Hepatocyte (in vitro differentiated cells): Measurements from ENCODE around the gene POLR3K. TPM values are rescaled to one million over a fixed set of nuclear protein-coding genes. Genes with fewer than 3 reads are reported as not detected.

Source experiments
- DNase-seq: peaks from one replicate; pipeline ENCODE4 v3.0.0-alpha.2; 2016; ENCODE audit warnings: low spot score
- H2AFZ ChIP-seq: fragments of 200-600 bp; sonication (generic); 2 replicates; pipeline ENCODE4 v1.6.0; 2016; ENCODE audit warnings: antibody characterized with exemption, mild to moderate bottlenecking
- H3K27ac ChIP-seq: fragments of 200-600 bp; sonication (generic); 2 replicates; pipeline ENCODE4 v1.5.1; 2016; ENCODE audit warnings: mild to moderate bottlenecking
- H3K27me3 ChIP-seq: fragments of 200-600 bp; sonication (generic); 2 replicates; pipeline ENCODE4 v1.6.1; 2016
- H3K36me3 ChIP-seq: fragments of 200-600 bp; sonication (generic); replicated peaks from 2 replicates; pipeline ENCODE4 v1.5.1; 2016; ENCODE audit warnings: low read depth; ENCODE audit not compliant: insufficient read depth
- H3K4me1 ChIP-seq: fragments of 200-600 bp; sonication (generic); 2 replicates; pipeline ENCODE4 v1.5.1; 2016; ENCODE audit warnings: mild to moderate bottlenecking, moderate library complexity; ENCODE audit not compliant: insufficient read depth
- H3K4me2 ChIP-seq: fragments of 200-600 bp; sonication (generic); 2 replicates; pipeline ENCODE4 v1.6.0; 2016
- H3K4me3 ChIP-seq: fragments of 200-600 bp; sonication (generic); 2 replicates; pipeline ENCODE4 v1.5.1; 2016; ENCODE audit warnings: mild to moderate bottlenecking
- H3K79me2 ChIP-seq: fragments of 200-600 bp; sonication (generic); 2 replicates; pipeline ENCODE4 v1.6.0; 2017; ENCODE audit warnings: mild to moderate bottlenecking
- H3K9me2 ChIP-seq: fragments of 200-600 bp; sonication (generic); replicated peaks from 2 replicates; pipeline ENCODE4 v1.6.0; 2017; ENCODE audit warnings: mild to moderate bottlenecking; ENCODE audit not compliant: insufficient read depth
- H3K9me3 ChIP-seq: fragments of 200-600 bp; sonication (generic); 2 replicates; pipeline ENCODE4 v1.5.1; 2016; ENCODE audit warnings: low read depth, mild to moderate bottlenecking
- H4K20me1 ChIP-seq: fragments of 200-600 bp; sonication (generic); 2 replicates; pipeline ENCODE4 v1.6.0; 2016; ENCODE audit warnings: mild to moderate bottlenecking; ENCODE audit not compliant: insufficient read depth, poor library complexity, severe bottlenecking
- CTCF ChIP-seq: fragments of 200-600 bp; sonication (generic); IDR thresholded peaks from 2 replicates; pipeline ENCODE4 v1.5.1; 2016; ENCODE audit warnings: antibody characterized with exemption, mild to moderate bottlenecking; ENCODE audit not compliant: poor library complexity
- EZH2 ChIP-seq: fragments of 200-600 bp; sonication (generic); IDR thresholded peaks from 2 replicates; pipeline ENCODE4 v1.6.1; 2016; ENCODE audit warnings: antibody characterized with exemption, mild to moderate bottlenecking, borderline replicate concordance
- EZH2phosphoT487 ChIP-seq: fragments of 200-600 bp; sonication (generic); IDR thresholded peaks from one replicate; pipeline ENCODE4 v1.6.1; 2018; ENCODE audit warnings: antibody characterized with exemption, mild to moderate bottlenecking, low read depth, moderate library complexity; ENCODE audit not compliant: unreplicated experiment, severe bottlenecking
- WGBS: methylation state at CpG from one replicate; pipeline ENCODE4 v1.1.6; 2016; ENCODE audit warnings: low lambda C conversion rate; ENCODE audit errors: missing lambda C conversion rate; 5-methylcytosine and 5-hydroxymethylcytosine counted together
- polyA plus RNA-seq: library from polyadenylated mRNA; unstranded; fragments of >200 nt; fragmentation: Nextera tagmentation; extraction: Ambion mirVana; gene quantifications from 2 replicates; pipeline ENCODE4 v1.2.1, GENCODE V29; 2016
- total RNA-seq: library from RNA; depleted of rRNA; stranded (reverse); fragments of >200 nt; gene quantifications from 2 replicates; pipeline ENCODE4 v1.2.3, GENCODE V29; 2014

POLR3K gene
- total and polyA plus RNA-seq, 2 experiments from 2014 or later, result 2.7 to 12.5 TPM

GRCh38 chr16:79151-80054 lies 26.0 kb upstream of the POLR3K start:
- H3K4me2 ChIP-seq, result peak overlapping the region; percentile 100
- no peak for DNase-seq
- no peaks in the 10 kb centered on the region for H3K9me3 ChIP-seq
- no peak overlapping the region for H2AFZ ChIP-seq
- H3K4me3 ChIP-seq, result no peak overlapping the region
- no peaks in the 10 kb centered on the region for H3K27me3 ChIP-seq
- H3K36me3 ChIP-seq, result no peaks in the 10 kb centered on the region
- H3K4me1 ChIP-seq, result peaks cover 37% of the 10 kb centered on the region
- H3K79me2 ChIP-seq, result peaks cover 7% of the 10 kb centered on the region
- TF ChIP-seq EZH2phosphoT487 (no peak), EZH2 (no peak), CTCF (no peak)
- H3K9me2 ChIP-seq, result no peaks in the 10 kb centered on the region
- no peak overlapping the region for H3K27ac ChIP-seq
- H4K20me1 ChIP-seq, result no peaks in the 10 kb centered on the region
- 91% methylated on average over 32 of the region's 32 CpGs for WGBS

- H3K4me1 ChIP-seq, result peaks cover 45% of the 10 kb centered on the region
Measured at GRCh38 chr16:78444-79150, 25.2 kb upstream of the POLR3K start.

GRCh38 chr16:77807-78443 lies 24.5 kb upstream of the POLR3K start, which contains the start of gene MPG:
TSS of gene MPG (plus strand) at chr16:78225. CDS start at chr16:78310, 85 bp downstream.
- whole genome bisulfite sequencing, result 2% methylated on average over 24 of the region's 83 CpGs
- peaks cover 49% of the 10 kb centered on the region for H3K4me1 ChIP-seq

More at GRCh38 chr16:78444-79150, 25.2 kb upstream of the POLR3K start:
- Histone ChIP-seq H3K27me3 (no peaks in the 10 kb centered on the region), H3K9me2 (no peaks in the 10 kb centered on the region), H2AFZ (peak overlapping the region; percentile 15), H4K20me1 (no peaks in the 10 kb centered on the region), H3K79me2 (peaks cover 7% of the 10 kb centered on the region), H3K36me3 (no peaks in the 10 kb centered on the region), H3K9me3 (no peaks in the 10 kb centered on the region), H3K4me3 (peak overlapping the region; percentile 75), H3K4me2 (peak overlapping the region; percentile 100), H3K27ac (peak overlapping the region; percentile 95)
- peak; percentile 67 for DNase-seq
- WGBS, result 17% methylated on average over 34 of the region's 36 CpGs
- TF ChIP-seq CTCF (no peak), EZH2 (no peak), EZH2phosphoT487 (no peak)

More at GRCh38 chr16:77807-78443, 24.5 kb upstream of the POLR3K start, which contains the start of gene MPG:
- no peaks in the 10 kb centered on the region for H3K27me3 ChIP-seq
- peak within 1 kb of the TSS; percentile 95 for H3K27ac ChIP-seq
- H3K9me2 ChIP-seq, result no peaks in the 10 kb centered on the region
- H3K4me2 ChIP-seq, result peak within 1 kb of the TSS; percentile 100
- peak; percentile 93 for DNase-seq
- peak within 1 kb of the TSS; percentile 75 for H3K4me3 ChIP-seq
- no peaks in the 10 kb centered on the region for H3K36me3 ChIP-seq
- no peaks in the 10 kb centered on the region for H3K9me3 ChIP-seq
- H2AFZ ChIP-seq, result peak within 1 kb of the TSS; percentile 90
- peaks cover 7% of the 10 kb centered on the region for H3K79me2 ChIP-seq
- H4K20me1 ChIP-seq, result no peaks in the 10 kb centered on the region
- TF ChIP-seq EZH2phosphoT487 (no peak), EZH2 (no peak), CTCF (no peak)
